SK-N-SH (cell line): ENCODE data around the gene POLN. TPM values are rescaled to one million over a fixed set of nuclear protein-coding genes. Genes with fewer than 3 reads are reported as not detected.

Experiments
- CTCF ChIA-PET: fragments of 300-600, 350-600 bp; formaldehyde crosslinking; extraction: SDS; loops from one replicate; lab custom pipeline; 2021; lab: Yijun Ruan, JAX
- POLR2A ChIA-PET: fragments of 350-600 bp; sonication (Branson Sonifier 250); formaldehyde crosslinking; extraction: SDS; loops from one replicate; lab custom pipeline; 2020; ENCODE audit warnings: antibody characterized with exemption, inconsistent platforms; lab: Yijun Ruan, JAX
- DNase-seq: peaks from one replicate; pipeline ENCODE4 v3.0.0; 2012
- H2AFZ ChIP-seq: fragments of 200-600 bp; sonication (generic); 2 replicates; pipeline ENCODE4 v1.8.1; 2016; ENCODE audit warnings: antibody characterized with exemption, mild to moderate bottlenecking, low read depth
- H3F3A ChIP-seq: fragments of 200-600 bp; sonication (generic); replicated peaks from 2 replicates; pipeline ENCODE3; 2016; ENCODE audit warnings: antibody characterized with exemption, mild to moderate bottlenecking; ENCODE audit not compliant: insufficient read depth
- H3K27ac ChIP-seq, 2 experiments: fragments of 200-500 bp in 1 of 2; fragments of 200-600 bp in 1 of 2; sonication (Bioruptor generic) in 1 of 2; sonication (generic), shearing (Covaris generic) in 1 of 2; 2 replicates each; pipeline versions ENCODE4 v1.5.1 to v1.6.1; 2014 to 2016; ENCODE audit warnings: low read depth in 2 of 2, inconsistent platforms in 1 of 2, low read length in 1 of 2, mild to moderate bottlenecking in 1 of 2, mixed read lengths in 1 of 2
- H3K27me3 ChIP-seq: fragments of 200-600 bp; sonication (generic), shearing (Covaris generic); 2 replicates; pipeline ENCODE4 v1.6.1; 2016; ENCODE audit warnings: mixed run types; ENCODE audit not compliant: insufficient read depth
- H3K36me3 ChIP-seq, 2 experiments: fragments of 200-500 bp in 1 of 2; fragments of 200-600 bp in 1 of 2; sonication (Bioruptor generic) in 1 of 2; sonication (generic) in 1 of 2; replicated peaks in 1 of 2; 2 replicates each; pipeline versions ENCODE3 to v1.5.1; 2014 to 2016; ENCODE audit warnings: low read length in 1 of 2, mild to moderate bottlenecking in 1 of 2; ENCODE audit not compliant: insufficient read depth in 2 of 2, control insufficient read depth in 1 of 2
- H3K4me1 ChIP-seq, 2 experiments: fragments of 200-500 bp in 1 of 2; fragments of 200-600 bp in 1 of 2; sonication (Bioruptor generic) in 1 of 2; sonication (generic), shearing (Covaris generic) in 1 of 2; 2 replicates each; pipeline versions ENCODE4 v1.5.1 to v1.6.1; 2014 to 2016; ENCODE audit warnings: low read depth in 1 of 2, low read length in 1 of 2, mixed run types in 1 of 2; ENCODE audit not compliant: insufficient read depth in 2 of 2, control insufficient read depth in 1 of 2
- H3K4me2 ChIP-seq: fragments of 200-600 bp; sonication (generic), shearing (Covaris generic); 2 replicates; pipeline ENCODE4 v1.6.1; 2017; ENCODE audit warnings: mixed run types
- H3K4me3 ChIP-seq, 2 experiments: fragments of 200-500 bp in 1 of 2; fragments of 200-600 bp in 1 of 2; sonication (Bioruptor generic) in 1 of 2; sonication (generic), shearing (Covaris generic) in 1 of 2; 2 replicates each; pipeline versions ENCODE4 v1.5.1 to v1.8.1; 2014 to 2016; ENCODE audit warnings: low read depth in 2 of 2, inconsistent platforms in 1 of 2, low read length in 1 of 2, mild to moderate bottlenecking in 1 of 2, mixed read lengths in 1 of 2, moderate library complexity in 1 of 2
- H3K79me2 ChIP-seq: fragments of 200-600 bp; sonication (generic); 2 replicates; pipeline ENCODE4 v1.8.1; 2017; ENCODE audit warnings: mild to moderate bottlenecking; ENCODE audit not compliant: insufficient read depth
- H3K9ac ChIP-seq: fragments of 200-600 bp; sonication (generic); 2 replicates; pipeline ENCODE4 v1.6.1; 2017; ENCODE audit warnings: mixed run types
- H3K9me2 ChIP-seq: fragments of 200-600 bp; sonication (generic); 2 replicates; pipeline ENCODE4 v1.6.1; 2017; ENCODE audit warnings: mixed run types
- H3K9me3 ChIP-seq: fragments of 200-600 bp; sonication (generic); 2 replicates; pipeline ENCODE4 v1.6.1; 2017; ENCODE audit warnings: mixed run types, mild to moderate bottlenecking, moderate library complexity
- H4K20me1 ChIP-seq: fragments of 200-600 bp; sonication (generic); 2 replicates; pipeline ENCODE4 v1.6.1; 2017; ENCODE audit warnings: mild to moderate bottlenecking, mixed run types; ENCODE audit not compliant: insufficient read depth
- ELF1 ChIP-seq: IDR thresholded peaks from 2 replicates; pipeline ENCODE4 v1.4.0; 2012
- EP300 ChIP-seq, 2 experiments: IDR thresholded peaks; 2 replicates each; pipeline versions ENCODE4 v1.4.0 to v1.6.1; 2012; ENCODE audit warnings: borderline replicate concordance in 1 of 2, low read depth in 1 of 2, low read length in 1 of 2
- EZH2phosphoT487 ChIP-seq: fragments of 200-600 bp; sonication (generic); IDR thresholded peaks from 2 replicates; pipeline ENCODE4 v1.6.1; 2017; ENCODE audit warnings: low read depth, mixed run types, mild to moderate bottlenecking, antibody characterized with exemption, moderate library complexity, borderline replicate concordance
- GABPA ChIP-seq: IDR thresholded peaks from 2 replicates; pipeline ENCODE4 v1.4.0; 2012; ENCODE audit warnings: low read depth, mild to moderate bottlenecking
- JUND ChIP-seq: IDR thresholded peaks from 2 replicates; pipeline ENCODE4 v1.4.0; 2012
- MXI1 ChIP-seq: IDR thresholded peaks from 2 replicates; pipeline ENCODE4 v1.6.1; 2012; ENCODE audit warnings: mild to moderate bottlenecking, low read depth, low read length, improper control_type of control experiment
- NRF1 ChIP-seq: IDR thresholded peaks from 2 replicates; pipeline ENCODE4 v1.6.1; 2012; ENCODE audit warnings: low read depth, mild to moderate bottlenecking, low read length
- POLR2AphosphoS5 ChIP-seq: IDR thresholded peaks from 2 replicates; pipeline ENCODE4 v1.6.1; 2012; ENCODE audit warnings: low read depth, low read length
- RCOR1 ChIP-seq: fragments of 150-350 bp; IDR thresholded peaks from 2 replicates; pipeline ENCODE4 v1.6.1; 2017; ENCODE audit warnings: antibody characterized with exemption, low read length
- SIN3A ChIP-seq: IDR thresholded peaks from 2 replicates; pipeline ENCODE4 v1.6.1; 2012; ENCODE audit warnings: low read depth, mild to moderate bottlenecking, low read length, moderate library complexity, borderline replicate concordance
- TCF12 ChIP-seq: IDR thresholded peaks from 2 replicates; pipeline ENCODE4 v1.4.0; 2012
- TEAD4 ChIP-seq: IDR thresholded peaks from 2 replicates; pipeline ENCODE4 v1.4.0; 2012; ENCODE audit warnings: mild to moderate bottlenecking, borderline replicate concordance; ENCODE audit not compliant: insufficient read depth
- YY1 ChIP-seq: IDR thresholded peaks from 2 replicates; pipeline ENCODE4 v1.4.0; 2012; ENCODE audit warnings: low read depth, mild to moderate bottlenecking
- WGBS: methylation state at CpG from one replicate; pipeline ENCODE4 v1.1.6; 2017; ENCODE audit warnings: low lambda C conversion rate; 5-methylcytosine and 5-hydroxymethylcytosine counted together
- polyA plus RNA-seq, 3 experiments: library from polyadenylated mRNA; depleted of rRNA; stranded (reverse); fragments of >200 nt; gene quantifications; 2 replicates each; pipeline ENCODE4 v1.2.3, GENCODE V29; 2012
- TF ChIP-seq, protein P1 (sequence below): fragments of 150-350 bp; IDR thresholded peaks from 2 replicates; pipeline ENCODE4 v1.6.1; 2016; ENCODE audit warnings: mild to moderate bottlenecking, low read depth, low read length

The POLN gene
- polyA plus RNA-seq, 1 of the 3 experiments (the other 2 are of a cell fraction): 0.67 TPM

GRCh38 chr4:2102045-2102883 lies 139.7 kb downstream of the POLN start (continued):
- TF ChIP-seq, protein P1, sequence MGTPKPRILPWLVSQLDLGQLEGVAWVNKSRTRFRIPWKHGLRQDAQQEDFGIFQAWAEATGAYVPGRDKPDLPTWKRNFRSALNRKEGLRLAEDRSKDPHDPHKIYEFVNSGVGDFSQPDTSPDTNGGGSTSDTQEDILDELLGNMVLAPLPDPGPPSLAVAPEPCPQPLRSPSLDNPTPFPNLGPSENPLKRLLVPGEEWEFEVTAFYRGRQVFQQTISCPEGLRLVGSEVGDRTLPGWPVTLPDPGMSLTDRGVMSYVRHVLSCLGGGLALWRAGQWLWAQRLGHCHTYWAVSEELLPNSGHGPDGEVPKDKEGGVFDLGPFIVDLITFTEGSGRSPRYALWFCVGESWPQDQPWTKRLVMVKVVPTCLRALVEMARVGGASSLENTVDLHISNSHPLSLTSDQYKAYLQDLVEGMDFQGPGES: no peak

DNA sequence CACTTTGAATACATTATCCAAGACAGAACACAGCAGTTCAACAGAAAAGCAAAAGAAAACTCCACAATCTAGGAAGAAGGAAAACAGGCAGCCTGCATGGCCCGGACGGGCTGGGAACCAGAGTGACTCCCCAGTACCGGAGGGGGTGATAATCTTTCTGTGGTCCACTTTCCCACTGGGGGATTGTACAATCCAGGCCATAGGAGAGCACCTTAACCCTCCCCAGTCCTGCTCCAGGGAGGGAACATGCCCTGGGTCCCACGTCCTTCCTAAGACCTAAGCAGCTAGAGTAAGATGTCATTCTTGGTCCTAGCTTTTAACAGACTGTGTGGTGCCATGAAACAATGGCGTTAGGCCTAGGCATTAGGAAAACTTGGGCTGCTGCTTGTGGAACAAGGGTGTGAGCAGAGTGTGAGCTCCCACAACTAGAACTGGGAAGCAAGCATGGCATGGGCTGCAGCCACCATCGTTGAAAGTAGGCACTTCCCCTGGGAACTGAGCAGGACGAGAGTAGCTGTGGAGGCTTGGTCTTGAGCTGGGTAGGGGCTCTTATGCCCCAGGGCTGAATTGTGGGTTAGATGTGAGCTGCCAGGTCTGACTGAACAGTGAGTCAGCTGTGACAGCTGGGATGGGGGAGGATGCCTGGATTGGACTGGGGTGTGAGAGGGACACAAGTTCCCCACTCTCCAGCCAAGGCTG lies 140.4 kb downstream of the POLN start:
- 48% methylated on average over 5 of the region's 7 CpGs for WGBS
- no peak for DNase-seq
- TF ChIP-seq EP300 (IDR thresholded peaks at IDR 0.05; ENCODE audit: borderline replicate concordance in 1 of 2, low read depth in 1 of 2, low read length in 1 of 2): no peak
- TF ChIP-seq EZH2phosphoT487: no peak
- no peak for TF ChIP-seq TEAD4
- no peak for TF ChIP-seq NRF1
- TF ChIP-seq YY1: no peak
- TF ChIP-seq POLR2AphosphoS5: no peak
- no peak for TF ChIP-seq JUND
- TF ChIP-seq TCF12: no peak
- TF ChIP-seq GABPA: no peak
- no peak for TF ChIP-seq MXI1
- no peak for TF ChIP-seq ELF1
- no peak for TF ChIP-seq SIN3A
- no peak for TF ChIP-seq RCOR1
- TF ChIP-seq, all 33 proteins: peak for 0
- no peaks in the 10 kb centered on the region for H3K9me3 ChIP-seq
- H3K4me3 ChIP-seq: no peak overlapping the region
- no peak overlapping the region for H2AFZ ChIP-seq
- H3K27me3 ChIP-seq: no peaks in the 10 kb centered on the region
- H3F3A ChIP-seq: no peaks in the 10 kb centered on the region
- H4K20me1 ChIP-seq: no peaks in the 10 kb centered on the region
- H3K4me2 ChIP-seq: no peak overlapping the region
- no peaks in the 10 kb centered on the region for H3K4me1 ChIP-seq
- H3K27ac ChIP-seq: no peak overlapping the region
- H3K36me3 ChIP-seq: no peaks in the 10 kb centered on the region
- ChIA-PET CTCF (interaction anchor here (0.7 kb wide), 1 partner anchor 14 kb away, joined by 3 read pairs; no protein-coding TSS in a partner anchor), POLR2A (no interaction called here)
- H3K79me2 ChIP-seq: no peaks in the 10 kb centered on the region
- H3K9ac ChIP-seq: no peak overlapping the region
- H3K9me2 ChIP-seq: no peaks in the 10 kb centered on the region
